Body of pancreas (tissue), 4 donors: ENCODE data around the gene PRR12. TPM values are rescaled to one million over a fixed set of nuclear protein-coding genes. Genes with fewer than 3 reads are reported as not detected.

ENCODE experiments used
- ATAC-seq: fragments of 150-250 bp; one replicate; pipeline ENCODE4 v1.9.1; 2016
- DNase-seq, 4 donors: peaks; one replicate each; pipeline ENCODE4 v3.0.0-alpha.2; 2019
- H3K27ac ChIP-seq, 4 donors: fragments of 200-600 bp; sonication (generic); 1 replicate in 3 of 4; 2 replicates in 1 of 4; pipeline versions ENCODE4 v1.5.1 to v1.6.1; 2016 to 2019; ENCODE audit warnings: mild to moderate bottlenecking in 1 of 4, mixed read lengths in 1 of 4, moderate library complexity in 1 of 4
- H3K27me3 ChIP-seq, 2 donors: fragments of 200-600 bp; sonication (generic); one replicate each; pipeline ENCODE4 v1.6.0; 2016; ENCODE audit warnings: mild to moderate bottlenecking in 1 of 2
- H3K36me3 ChIP-seq, 2 donors: fragments of 200-600 bp; sonication (generic); replicated peaks in 1 of 2; 2 replicates each; pipeline ENCODE4 v1.5.1; 2016; ENCODE audit warnings: low read depth in 2 of 2; ENCODE audit not compliant: insufficient read depth in 1 of 2
- H3K4me1 ChIP-seq: fragments of 200-600 bp; sonication (generic); one replicate; pipeline ENCODE4 v1.6.0; 2016
- H3K4me3 ChIP-seq, 2 donors: fragments of 200-600 bp; sonication (generic); 1 replicate in 1 of 2; 2 replicates in 1 of 2; pipeline ENCODE4 v1.5.1; 2016 to 2019
- H3K9me3 ChIP-seq, 3 donors: fragments of 200-600 bp; sonication (generic); 1 replicate in 2 of 3; 2 replicates in 1 of 3; pipeline ENCODE4 v1.5.1; 2016
- POLR2A ChIP-seq, 3 donors: fragments of 450-650 bp; IDR thresholded peaks; one replicate each; pipeline ENCODE4 v1.6.1; 2016; ENCODE audit warnings: antibody characterized with exemption in 3 of 3, mild to moderate bottlenecking in 2 of 3
- WGBS, 2 donors: methylation state at CpG; one replicate each; pipeline ENCODE4 v1.1.5; 2017; 5-methylcytosine and 5-hydroxymethylcytosine counted together
- intact Hi-C: fragments of 100-400 bp; cut with DNase I; formaldehyde crosslinking; loops from one replicate; pipeline ENCODE4 v1.15.1; 2023
- total RNA-seq, 2 donors: library from RNA; depleted of rRNA; stranded (reverse); fragments of >200 nt; gene quantifications; one replicate each; pipeline ENCODE4 v1.1.0, GENCODE V29; 2016
- TF ChIP-seq, protein P1 (sequence below), 7 experiments: fragments of 450-650 bp in 4 of 7; fragments of 200-600 bp in 3 of 7; sonication (generic) in 3 of 7; IDR thresholded peaks; one replicate each; pipeline ENCODE4 v1.5.1; 2016 to 2019; ENCODE audit warnings: antibody characterized with exemption in 7 of 7

PRR12 gene
- total RNA-seq, 2 donors from 2014 or later: 8.0 to 23.4 TPM

DNA sequence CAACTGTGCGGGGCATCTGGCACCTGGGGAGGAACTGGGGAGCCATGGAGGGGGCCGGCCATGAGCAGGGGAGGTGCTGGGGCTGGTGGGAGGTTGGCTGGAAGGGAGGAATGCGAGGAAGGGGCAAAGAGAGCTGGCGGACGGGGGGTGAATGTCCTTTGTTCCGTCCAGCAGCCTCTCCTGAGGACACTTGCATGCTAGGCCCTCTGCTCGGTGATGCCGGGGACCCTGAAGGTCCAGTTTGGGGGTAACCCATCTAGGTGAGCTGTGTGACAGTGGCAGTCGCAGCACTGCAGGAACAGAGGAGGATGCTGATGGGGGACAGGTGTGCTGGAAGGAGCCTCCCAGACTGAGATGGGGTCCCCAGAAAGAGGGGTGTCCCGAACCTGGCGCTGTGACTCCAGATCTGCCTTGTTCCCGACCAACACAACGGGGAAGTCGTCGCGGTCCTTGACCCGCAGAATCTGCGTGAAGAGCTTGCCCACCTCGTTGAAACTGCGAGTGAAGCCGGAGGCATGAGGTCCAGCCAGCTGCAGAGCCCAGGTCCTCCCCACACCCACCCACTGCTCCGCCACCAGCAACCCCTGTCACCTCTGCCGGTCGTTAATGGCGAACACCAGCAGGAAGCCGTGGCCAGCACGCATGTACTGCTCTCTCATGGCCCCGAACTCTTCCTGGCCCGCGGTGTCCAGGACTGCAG is 45.4 kb downstream of the PRR12 start:
- no peak for TF ChIP-seq POLR2A (IDR thresholded peaks at IDR 0.05)
- TF ChIP-seq, protein P1, sequence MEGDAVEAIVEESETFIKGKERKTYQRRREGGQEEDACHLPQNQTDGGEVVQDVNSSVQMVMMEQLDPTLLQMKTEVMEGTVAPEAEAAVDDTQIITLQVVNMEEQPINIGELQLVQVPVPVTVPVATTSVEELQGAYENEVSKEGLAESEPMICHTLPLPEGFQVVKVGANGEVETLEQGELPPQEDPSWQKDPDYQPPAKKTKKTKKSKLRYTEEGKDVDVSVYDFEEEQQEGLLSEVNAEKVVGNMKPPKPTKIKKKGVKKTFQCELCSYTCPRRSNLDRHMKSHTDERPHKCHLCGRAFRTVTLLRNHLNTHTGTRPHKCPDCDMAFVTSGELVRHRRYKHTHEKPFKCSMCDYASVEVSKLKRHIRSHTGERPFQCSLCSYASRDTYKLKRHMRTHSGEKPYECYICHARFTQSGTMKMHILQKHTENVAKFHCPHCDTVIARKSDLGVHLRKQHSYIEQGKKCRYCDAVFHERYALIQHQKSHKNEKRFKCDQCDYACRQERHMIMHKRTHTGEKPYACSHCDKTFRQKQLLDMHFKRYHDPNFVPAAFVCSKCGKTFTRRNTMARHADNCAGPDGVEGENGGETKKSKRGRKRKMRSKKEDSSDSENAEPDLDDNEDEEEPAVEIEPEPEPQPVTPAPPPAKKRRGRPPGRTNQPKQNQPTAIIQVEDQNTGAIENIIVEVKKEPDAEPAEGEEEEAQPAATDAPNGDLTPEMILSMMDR (IDR thresholded peaks at IDR 0.05): no peak
- no peak for DNase-seq
- Histone ChIP-seq H3K9me3 (no peaks in the 10 kb centered on the region), H3K27ac (no peak overlapping the region), H3K27me3 (no peaks in the 10 kb centered on the region), H3K36me3 (no peaks in the 10 kb centered on the region), H3K4me3 (no peak overlapping the region), H3K4me1 (peaks cover 35% of the 10 kb centered on the region)
- intact Hi-C loops: loop anchor here (5.0 kb wide), 1 partner anchor 39 kb away; no protein-coding TSS in a partner anchor
- 78 to 79% methylated on average over 25 to 30 of the region's 30 CpGs for WGBS, 2 donors
- ATAC-seq: no peak

DNA sequence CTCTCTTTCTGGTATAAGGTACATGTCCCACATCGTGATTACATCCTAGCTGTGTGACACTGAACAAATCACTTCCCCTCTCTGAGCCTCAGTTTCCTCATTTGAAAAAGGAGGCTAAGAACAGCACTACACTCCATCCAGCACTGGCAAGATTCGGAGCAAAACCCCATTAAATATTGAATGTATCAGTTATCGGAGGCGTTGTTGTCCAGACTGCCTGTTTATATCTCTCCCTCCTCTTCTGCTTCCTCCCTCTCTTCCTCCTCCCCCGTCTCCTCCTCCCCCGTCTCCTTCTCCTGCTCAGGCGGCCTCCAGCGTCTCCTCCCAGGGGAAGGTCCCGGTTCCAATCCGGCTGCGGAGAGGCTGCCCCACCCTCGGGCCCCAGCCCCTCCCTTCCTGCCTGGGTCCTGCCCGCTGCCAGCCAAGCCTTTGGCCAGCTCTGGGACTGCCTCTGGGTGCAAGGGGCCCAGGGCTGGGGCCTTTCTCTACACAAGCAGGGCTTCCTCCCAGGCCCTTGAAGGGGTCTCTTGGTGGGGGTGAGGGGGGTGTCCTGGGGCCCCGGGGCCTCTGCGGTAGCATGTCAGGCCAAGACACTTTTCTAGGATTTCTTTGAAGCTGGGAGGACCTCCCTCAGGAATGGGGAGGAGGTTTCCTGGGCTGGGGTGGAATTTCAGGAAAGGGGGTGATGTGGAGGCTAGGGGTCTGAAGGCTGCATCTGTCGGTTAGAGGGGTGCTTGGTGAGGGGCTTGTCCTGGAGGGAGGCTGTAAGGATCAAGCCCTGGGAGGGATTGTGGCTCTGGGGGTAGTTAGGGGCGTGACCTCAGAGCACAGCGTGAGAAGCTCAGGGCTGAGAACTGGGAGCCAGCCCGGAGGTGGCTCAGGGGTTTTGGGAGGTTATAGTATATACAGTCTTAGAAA is 47.1 kb downstream of the PRR12 start:
- no peak for ATAC-seq
- H3K4me1 ChIP-seq: peaks cover 37% of the 10 kb centered on the region
- WGBS, 2 donors: 20 to 22% methylated on average over 18 to 19 of the region's 19 CpGs

DNA sequence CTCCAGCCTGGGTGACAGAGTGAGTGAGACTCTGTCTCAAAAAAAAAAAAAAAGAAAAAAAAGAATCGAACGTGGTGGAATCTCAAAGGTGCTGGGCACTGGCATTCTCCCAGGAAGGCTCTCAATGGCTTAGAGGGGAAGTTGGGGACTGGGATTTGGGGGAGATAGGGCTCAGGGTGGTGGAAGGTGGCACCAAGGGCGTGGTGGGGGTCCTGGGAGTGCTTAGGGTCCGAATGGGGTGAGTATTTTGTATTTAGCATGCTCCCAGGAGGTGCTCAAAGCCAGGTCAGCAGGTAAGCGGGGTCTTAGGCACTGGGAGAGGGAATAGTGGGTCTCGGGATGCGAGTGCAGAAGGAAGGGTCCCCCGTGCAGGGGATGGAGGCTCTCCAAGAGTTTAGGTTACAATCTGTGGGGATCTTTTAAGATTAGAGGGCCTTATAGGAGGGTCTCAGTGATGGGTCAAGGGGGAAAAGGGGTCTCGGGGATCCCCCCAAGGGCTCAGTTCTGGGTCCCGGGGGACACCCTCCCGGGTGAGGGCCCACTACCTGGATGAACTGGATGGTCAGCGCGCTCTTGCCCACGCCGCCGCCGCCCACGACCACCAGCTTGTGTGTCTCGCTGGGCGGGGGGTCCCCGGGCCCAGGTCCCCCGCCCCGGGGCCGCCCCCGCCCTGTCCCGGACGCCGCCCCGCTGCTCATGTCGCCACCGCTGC is 48.6 kb downstream of the PRR12 start:
- WGBS, 2 donors: 19 to 27% methylated on average over 8 to 15 of the region's 31 CpGs
- no peaks in the 10 kb centered on the region for H3K9me3 ChIP-seq
- H3K4me1 ChIP-seq: peaks cover 52% of the 10 kb centered on the region

More for the DNA sequence above, 47.1 kb downstream of the PRR12 start:
- H3K9me3 ChIP-seq: no peaks in the 10 kb centered on the region
- H3K27me3 ChIP-seq: no peaks in the 10 kb centered on the region
- no peak overlapping the region for H3K4me3 ChIP-seq
- intact Hi-C loops: loop anchor here (5.0 kb wide), 1 partner anchor 41 kb away; no protein-coding TSS in a partner anchor
- DNase-seq: peak; percentile 57 to 79 (median 66)
- H3K27ac ChIP-seq: peak overlapping the region in 3 of 4 donors; percentile 23 to 63 (median 49)
- TF ChIP-seq, protein P1 (IDR thresholded peaks at IDR 0.05): no peak
- no peak for TF ChIP-seq POLR2A (IDR thresholded peaks at IDR 0.05)
- no peaks in the 10 kb centered on the region for H3K36me3 ChIP-seq

More for the DNA sequence above, 48.6 kb downstream of the PRR12 start:
- DNase-seq: no peak
- no peaks in the 10 kb centered on the region for H3K27me3 ChIP-seq
- no peaks in the 10 kb centered on the region for H3K36me3 ChIP-seq
- TF ChIP-seq, protein P1 (IDR thresholded peaks at IDR 0.05): no peak
- TF ChIP-seq POLR2A (IDR thresholded peaks at IDR 0.05): no peak
- H3K4me3 ChIP-seq: peak overlapping the region; percentile 38 to 39
- peak overlapping the region; percentile 49 to 99 (median 97) for H3K27ac ChIP-seq
- ATAC-seq: no peak
- intact Hi-C loops: loop anchor here (5.0 kb wide), 1 partner anchor 42 kb away; no protein-coding TSS in a partner anchor
